MCF 10A (cell line): Measurements from ENCODE around the gene UGT2B11. TPM values are rescaled to one million over a fixed set of nuclear protein-coding genes. Genes with fewer than 3 reads are reported as not detected.
A peak's percentile ranks its signal among the peaks of the same experiment; 100 is the strongest.

Source experiments
- BruUV-seq: library from RNA; stranded (reverse); fragments of 400-500 nt; replicated peaks from 2 replicates; lab custom pipeline; 2021; lab: Mats Ljungman, UMichigan
- CTCF ChIA-PET: fragments of 300-600 bp; sonication (Branson Sonifier 250); formaldehyde crosslinking; extraction: SDS; loops from one replicate; lab custom pipeline; 2021; ENCODE audit warnings: antibody characterized with exemption, inconsistent platforms; lab: Yijun Ruan, JAX
- POLR2A ChIA-PET: fragments of 300-600, 350-650 bp; sonication (Branson Sonifier 250); formaldehyde crosslinking; extraction: SDS; loops from one replicate; lab custom pipeline; 2020; ENCODE audit warnings: antibody characterized with exemption, inconsistent platforms; lab: Yijun Ruan, JAX
- DNase-seq: peaks from one replicate; pipeline ENCODE4 v3.0.0-alpha.2; 2018; ENCODE audit not compliant: unreplicated experiment
- H3K27ac Mint-ChIP-seq: one replicate; pipeline ENCODE4 v1.8.0; 2022; ENCODE audit warnings: mild to moderate bottlenecking, low read depth, mixed read lengths; ENCODE audit not compliant: unreplicated experiment
- H3K27me3 Mint-ChIP-seq: one replicate; pipeline ENCODE4 v1.8.0; 2022; ENCODE audit warnings: mixed read lengths; ENCODE audit not compliant: insufficient read depth, unreplicated experiment
- H3K36me3 Mint-ChIP-seq: one replicate; pipeline ENCODE4 v1.8.0; 2022; ENCODE audit warnings: mild to moderate bottlenecking, moderate library complexity, mixed read lengths; ENCODE audit not compliant: insufficient read depth, unreplicated experiment
- H3K4me1 Mint-ChIP-seq: one replicate; pipeline ENCODE4 v1.8.0; 2022; ENCODE audit warnings: mixed read lengths; ENCODE audit not compliant: insufficient read depth, unreplicated experiment
- H3K4me3 Mint-ChIP-seq: one replicate; pipeline ENCODE4 v1.8.0; 2022; ENCODE audit warnings: mild to moderate bottlenecking, moderate library complexity, mixed read lengths; ENCODE audit not compliant: unreplicated experiment
- H3K9me3 Mint-ChIP-seq: one replicate; pipeline ENCODE4 v1.8.0; 2022; ENCODE audit warnings: mixed read lengths; ENCODE audit not compliant: unreplicated experiment
- CTCF ChIP-seq: fragments of 200-600 bp; IDR thresholded peaks from one replicate; pipeline ENCODE4 v1.8.0; 2022; ENCODE audit warnings: antibody characterized with exemption, mild to moderate bottlenecking; ENCODE audit not compliant: unreplicated experiment
- intact Hi-C: fragments of 100-400 bp; cut with micrococcal nuclease; formaldehyde crosslinking; loops from 2 replicates; pipeline ENCODE4 v1.14.1; 2022
- total RNA-seq: library from RNA; stranded (reverse); gene quantifications from 2 replicates; pipeline ENCODE4 v1.2.3, GENCODE V29; 2022

The UGT2B11 gene
- total RNA-seq, 1 experiment from 2014 or later = not detected

- no peak overlapping the region for H3K27ac Mint-ChIP-seq
- no TSS peak for BruUV-seq
- DNase-seq = peak; percentile 23
- H3K36me3 Mint-ChIP-seq = no peaks in the 10 kb centered on the region
- TF ChIP-seq CTCF = no peak
- intact Hi-C loops = no loop called here
- ChIA-PET POLR2A (no interaction called here), CTCF (no interaction called here)
- H3K27me3 Mint-ChIP-seq = no peaks in the 10 kb centered on the region
- H3K4me1 Mint-ChIP-seq = no peaks in the 10 kb centered on the region
- no peaks in the 10 kb centered on the region for H3K9me3 Mint-ChIP-seq
- H3K4me3 Mint-ChIP-seq = no peak overlapping the region
Measured at GRCh38 chr4:69156913-69157312, 57.6 kb downstream of the UGT2B11 start.

GRCh38 chr4:69154021-69154420, 60.5 kb downstream of the UGT2B11 start:
- Mint-ChIP-seq H3K27ac (no peak overlapping the region), H3K9me3 (no peaks in the 10 kb centered on the region), H3K4me3 (no peak overlapping the region), H3K4me1 (no peaks in the 10 kb centered on the region), H3K27me3 (no peaks in the 10 kb centered on the region), H3K36me3 (no peaks in the 10 kb centered on the region)
- TF ChIP-seq CTCF = no peak
- ChIA-PET CTCF (no interaction called here), POLR2A (no interaction called here)
- intact Hi-C loops = no loop called here
- no TSS peak for BruUV-seq
- DNase-seq = no peak

Other genes starting within 250 kb of the UGT2B11 start
- not detected in 2 replicates for gene UGT2B7, start 118.3 kb downstream of the UGT2B11 start, total RNA-seq
- not detected in 2 replicates for gene UGT2B28, start 65.7 kb upstream of the UGT2B11 start, total RNA-seq